HG02759 (cell line): ENCODE data around the gene AAGAB.

Source experiments
- ATAC-seq: cut with Tn5 transposase; IDR thresholded peaks from one replicate; pipeline ENCODE4 v1.9.1; 2021; ENCODE audit warnings: mild to moderate bottlenecking, moderate library complexity; ENCODE audit not compliant: unreplicated experiment

Gene AAGAB

GRCh38 chr15:67190326-67190725 lies 64.1 kb downstream of the AAGAB start:
- ATAC-seq, result no peak

GRCh38 chr15:67189326-67190051 lies 65.0 kb downstream of the AAGAB start:
- no peak for ATAC-seq

- no peak for ATAC-seq
Observed at GRCh38 chr15:67188551-67189218, 65.8 kb downstream of the AAGAB start.

GRCh38 chr15:67187351-67187854 lies 67.1 kb downstream of the AAGAB start:
- ATAC-seq, result no peak

- ATAC-seq, result no peak
Observed at GRCh38 chr15:67186688-67187087, 67.8 kb downstream of the AAGAB start.

GRCh38 chr15:67186226-67186649 lies 68.2 kb downstream of the AAGAB start:
- no peak for ATAC-seq

- no peak for ATAC-seq
Observed at GRCh38 chr15:67185621-67186225, 68.7 kb downstream of the AAGAB start.

GRCh38 chr15:67185051-67185450 lies 69.4 kb downstream of the AAGAB start:
- no peak for ATAC-seq

- no peak for ATAC-seq
Observed at GRCh38 chr15:67184208-67184925, 70.1 kb downstream of the AAGAB start.

- ATAC-seq, result no peak
Observed at GRCh38 chr15:67183443-67184169, 70.9 kb downstream of the AAGAB start.

- no peak for ATAC-seq
Observed at GRCh38 chr15:67181221-67181639, 73.2 kb downstream of the AAGAB start.

- no peak for ATAC-seq
Observed at GRCh38 chr15:67180514-67181191, 73.8 kb downstream of the AAGAB start.

- no peak for ATAC-seq
Observed at GRCh38 chr15:67180035-67180434, 74.4 kb downstream of the AAGAB start.

- no peak for ATAC-seq
Observed at GRCh38 chr15:67179411-67179995, 75.0 kb downstream of the AAGAB start.

GRCh38 chr15:67178569-67179210 lies 75.8 kb downstream of the AAGAB start:
- ATAC-seq, result no peak

- ATAC-seq, result no peak
Observed at GRCh38 chr15:67177752-67178151, 76.7 kb downstream of the AAGAB start.

- no peak for ATAC-seq
Observed at GRCh38 chr15:67176195-67176971, 78.1 kb downstream of the AAGAB start.

- no peak for ATAC-seq
Observed at GRCh38 chr15:67175643-67176071, 78.8 kb downstream of the AAGAB start.
